ENCODE measurements around the gene SLC49A4. TPM values are rescaled to one million over a fixed set of nuclear protein-coding genes. Genes with fewer than 3 reads are reported as not detected.

SLC49A4 gene
- total and polyA plus RNA-seq, 2 donors (not counting 1 experiment from before 2014, with no cell fraction given): 2.5 to 20.0 TPM

GRCh38 chr3:122782804-122783203 is 12.1 kb upstream of the SLC49A4 start:
- intact Hi-C loops (cut with micrococcal nuclease): no loop called here
- no peak overlapping the region for H3K4me2 ChIP-seq (replicated peaks; ENCODE audit: low read depth, low read length, poor library complexity, severe bottlenecking)
- H3K9ac ChIP-seq (ENCODE audit: low read length): no peak overlapping the region
- DNase-seq (no peak), ATAC-seq (ENCODE audit: low read depth) (no peak)
- H3K27ac Mint-ChIP-seq: no peak overlapping the region
- H3K9me3 Mint-ChIP-seq (ENCODE audit: insufficient read depth): no peaks in the 10 kb centered on the region
- H3K36me3 ChIP-seq (replicated peaks in 1 of 2; ENCODE audit: control extremely low read depth in 1 of 2, control insufficient read depth in 1 of 2, extremely low read depth in 1 of 2, insufficient read depth in 2 of 2, low read length in 1 of 2): peaks cover 1 to 8% of the 10 kb centered on the region in 2 experiments
- no peak overlapping the region for H2AFZ ChIP-seq (ENCODE audit: insufficient read depth, low read depth, low read length, poor library complexity, severe bottlenecking)
- H3K27me3 ChIP-seq (replicated peaks in 1 of 4; ENCODE audit: control extremely low read depth in 1 of 4, control insufficient read depth in 3 of 4, insufficient read depth in 4 of 4, low read length in 3 of 4): no peaks in the 10 kb centered on the region
- H3K9me3 ChIP-seq (ENCODE audit: control extremely low read depth in 1 of 3, control insufficient read depth in 2 of 3, insufficient read depth in 1 of 3, low read length in 2 of 3): no peaks in the 10 kb centered on the region
- ChIA-PET CTCF (interaction anchor here (1.6 kb wide), 1 partner anchor 245 kb away, joined by 3 read pairs; the partner anchor contains the start of gene SEMA5B), POLR2A (no interaction called here)
- WGBS (ENCODE audit: insufficient coverage): no CpG with 5 or more reads among the region's 1 CpG
- no peak overlapping the region for H3K4me3 ChIP-seq (ENCODE audit: control extremely low read depth in 1 of 5, extremely low read depth in 1 of 5, insufficient read depth in 1 of 5, low read depth in 2 of 5, low read length in 4 of 5)
- H3K4me3 Mint-ChIP-seq: no peak overlapping the region
- no peaks in the 10 kb centered on the region for H3K4me1 ChIP-seq (ENCODE audit: control insufficient read depth in 2 of 2, insufficient read depth in 2 of 2, low read length in 2 of 2)
- peaks cover 3% of the 10 kb centered on the region for H3K79me2 ChIP-seq (ENCODE audit: control insufficient read depth, insufficient read depth, low read length)
- no peak overlapping the region for H3K27ac ChIP-seq (ENCODE audit: low read length in 2 of 2)
- no peaks in the 10 kb centered on the region for H4K20me1 ChIP-seq (ENCODE audit: control insufficient read depth, insufficient read depth, low read length, poor library complexity, severe bottlenecking)
- peaks cover 5% of the 10 kb centered on the region for H3K4me1 Mint-ChIP-seq
- no peak for TF ChIP-seq EZH2 (IDR thresholded peaks at IDR 0.05; ENCODE audit: borderline replicate concordance, insufficient read depth, low read depth, low read length, poor library complexity, severe bottlenecking)
- TF ChIP-seq CTCF (IDR thresholded peaks at IDR 0.05): no peak
- H3K27me3 Mint-ChIP-seq: no peaks in the 10 kb centered on the region

- DNase-seq: no peak
- H2AFZ ChIP-seq (ENCODE audit: insufficient read depth, low read depth, low read length, poor library complexity, severe bottlenecking): no peak overlapping the region
- H3K79me2 ChIP-seq (ENCODE audit: control insufficient read depth, insufficient read depth, low read length): peaks cover 10% of the 10 kb centered on the region
- Mint-ChIP-seq H3K9me3 (ENCODE audit: insufficient read depth) (no peaks in the 10 kb centered on the region), H3K27ac (no peak overlapping the region), H3K4me3 (no peak overlapping the region), H3K27me3 (no peaks in the 10 kb centered on the region), H3K4me1 (peaks cover 16% of the 10 kb centered on the region)
- H3K4me2 ChIP-seq (replicated peaks; ENCODE audit: low read depth, low read length, poor library complexity, severe bottlenecking): no peak overlapping the region
- POLR2A ChIA-PET: interaction anchor here (0.6 kb wide), 1 partner anchor 217 kb away, joined by 3 read pairs; no protein-coding TSS in a partner anchor
- no peaks in the 10 kb centered on the region for H4K20me1 ChIP-seq (ENCODE audit: control insufficient read depth, insufficient read depth, low read length, poor library complexity, severe bottlenecking)
- CTCF ChIA-PET: interaction anchor here (0.5 to 1.6 kb wide), 4 partner anchors 30 to 244 kb away, joined by 3 to 4 read pairs (median 3); partner anchors contain the start of gene SEMA5B
- H3K27ac ChIP-seq (ENCODE audit: low read length in 2 of 2): no peak overlapping the region
- H3K4me1 ChIP-seq (ENCODE audit: control insufficient read depth in 2 of 2, insufficient read depth in 2 of 2, low read length in 2 of 2): no peaks in the 10 kb centered on the region
- no peak overlapping the region for H3K4me3 ChIP-seq (ENCODE audit: control extremely low read depth in 1 of 5, extremely low read depth in 1 of 5, insufficient read depth in 1 of 5, low read depth in 2 of 5, low read length in 4 of 5)
- no peak for ATAC-seq (ENCODE audit: low read depth)
- no peaks in the 10 kb centered on the region for H3K27me3 ChIP-seq (replicated peaks in 1 of 4; ENCODE audit: control extremely low read depth in 1 of 4, control insufficient read depth in 3 of 4, insufficient read depth in 4 of 4, low read length in 3 of 4)
- H3K9me3 ChIP-seq (ENCODE audit: control extremely low read depth in 1 of 3, control insufficient read depth in 2 of 3, insufficient read depth in 1 of 3, low read length in 2 of 3): no peaks in the 10 kb centered on the region
- no CpG with 5 or more reads among the region's 1 CpG for WGBS (ENCODE audit: insufficient coverage)
- TF ChIP-seq CTCF (IDR thresholded peaks at IDR 0.05): no peak
- no peak for TF ChIP-seq EZH2 (IDR thresholded peaks at IDR 0.05; ENCODE audit: borderline replicate concordance, insufficient read depth, low read depth, low read length, poor library complexity, severe bottlenecking)
- intact Hi-C loops (cut with micrococcal nuclease): no loop called here
- no peak overlapping the region for H3K9ac ChIP-seq (ENCODE audit: low read length)
- H3K36me3 ChIP-seq (replicated peaks in 1 of 2; ENCODE audit: control extremely low read depth in 1 of 2, control insufficient read depth in 1 of 2, extremely low read depth in 1 of 2, insufficient read depth in 2 of 2, low read length in 1 of 2): peaks cover 1 to 8% of the 10 kb centered on the region in 2 experiments
Measured at GRCh38 chr3:122784436-122784835, 10.4 kb upstream of the SLC49A4 start.

All from B cell (primary cell).